Right atrium auricular region (tissue), 2 donors: ENCODE measurements around the gene NLRC5. TPM values are rescaled to one million over a fixed set of nuclear protein-coding genes. Genes with fewer than 3 reads are reported as not detected.

ENCODE experiments used
- DNase-seq: peaks from one replicate; pipeline ENCODE4 v3.0.0-alpha.2; 2019; ENCODE audit warnings: low spot score
- H3K27ac ChIP-seq, 2 donors: fragments of 200-600 bp; sonication (generic); 1 replicate in 1 of 2; 2 replicates in 1 of 2; pipeline ENCODE4 v1.5.1; 2016 to 2019
- H3K27me3 ChIP-seq, 2 donors: fragments of 200-600 bp; sonication (generic); one replicate each; pipeline versions ENCODE4 v1.5.1 to v1.6.0; 2017 to 2019
- H3K36me3 ChIP-seq: fragments of 200-600 bp; sonication (generic); one replicate; pipeline ENCODE4 v1.5.1; 2016
- H3K4me1 ChIP-seq, 2 donors: fragments of 200-600 bp; sonication (generic); one replicate each; pipeline versions ENCODE4 v1.5.1 to v1.6.0; 2017 to 2019
- H3K4me3 ChIP-seq, 2 donors: fragments of 200-600 bp; sonication (generic); 1 replicate in 1 of 2; 2 replicates in 1 of 2; pipeline ENCODE4 v1.5.1; 2017 to 2019; ENCODE audit warnings: mild to moderate bottlenecking in 1 of 2, moderate library complexity in 1 of 2
- H3K9me3 ChIP-seq, 2 donors: fragments of 200-600 bp; sonication (generic); one replicate each; pipeline ENCODE4 v1.5.1; 2019
- total RNA-seq, 2 donors: library from RNA; depleted of rRNA; stranded (reverse); fragments of >200 nt; gene quantifications; one replicate each; pipeline ENCODE4 v1.1.0, GENCODE V29; 2016
- TF ChIP-seq, protein P1 (sequence below), 2 donors: fragments of 200-600 bp; sonication (generic); IDR thresholded peaks; one replicate each; pipeline ENCODE4 v1.5.1; 2019; ENCODE audit warnings: antibody characterized with exemption in 2 of 2

NLRC5 gene
- total RNA-seq, 2 donors from 2014 or later = 8.0 to 9.7 TPM

DNA sequence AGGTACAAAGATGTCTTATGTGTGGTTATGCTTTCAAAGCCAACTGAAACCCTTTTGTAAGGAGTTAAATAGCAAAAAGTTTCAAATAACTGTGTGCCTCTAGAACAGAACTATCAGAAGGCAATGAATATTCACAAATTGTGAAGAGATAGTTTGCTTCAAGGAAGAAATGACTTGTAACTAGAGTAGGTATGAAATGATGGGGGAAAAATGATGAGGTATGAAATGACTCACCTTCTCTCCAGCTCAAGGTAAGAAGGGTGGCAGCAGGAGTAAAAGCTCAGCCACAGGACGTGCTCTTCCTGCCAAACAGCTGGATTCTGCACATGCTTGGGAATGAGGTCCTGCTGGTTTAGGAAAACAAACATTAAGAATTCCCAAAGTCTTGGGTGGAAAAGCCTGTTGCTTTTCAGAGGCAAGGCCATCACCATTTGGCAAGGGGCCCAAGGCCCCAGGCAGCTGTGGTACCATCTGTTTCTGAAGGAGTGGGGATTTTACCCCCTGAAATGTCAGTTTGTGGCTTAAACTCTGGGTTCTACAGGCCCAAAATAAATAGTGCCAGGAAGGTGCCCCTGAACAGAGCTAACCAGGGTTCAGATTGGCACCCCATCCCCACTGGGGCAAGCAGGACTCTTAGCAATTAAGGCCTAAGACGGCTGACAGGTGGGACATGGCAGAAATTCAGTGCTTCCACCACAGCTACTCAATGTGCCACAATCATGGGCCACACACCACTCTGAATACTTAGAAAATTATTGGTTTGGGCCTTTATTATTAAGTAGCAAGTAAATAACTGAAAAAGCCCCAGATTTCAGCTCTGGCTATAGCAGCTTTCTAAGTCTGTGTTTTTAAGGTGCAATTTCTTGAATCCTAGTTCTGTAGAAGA lies 44.2 kb upstream of the NLRC5 start:
- H3K4me1 ChIP-seq = no peaks in the 10 kb centered on the region
- peaks cover 61% of the 10 kb centered on the region for H3K36me3 ChIP-seq
- no peak overlapping the region for H3K27ac ChIP-seq
- TF ChIP-seq, protein P1, sequence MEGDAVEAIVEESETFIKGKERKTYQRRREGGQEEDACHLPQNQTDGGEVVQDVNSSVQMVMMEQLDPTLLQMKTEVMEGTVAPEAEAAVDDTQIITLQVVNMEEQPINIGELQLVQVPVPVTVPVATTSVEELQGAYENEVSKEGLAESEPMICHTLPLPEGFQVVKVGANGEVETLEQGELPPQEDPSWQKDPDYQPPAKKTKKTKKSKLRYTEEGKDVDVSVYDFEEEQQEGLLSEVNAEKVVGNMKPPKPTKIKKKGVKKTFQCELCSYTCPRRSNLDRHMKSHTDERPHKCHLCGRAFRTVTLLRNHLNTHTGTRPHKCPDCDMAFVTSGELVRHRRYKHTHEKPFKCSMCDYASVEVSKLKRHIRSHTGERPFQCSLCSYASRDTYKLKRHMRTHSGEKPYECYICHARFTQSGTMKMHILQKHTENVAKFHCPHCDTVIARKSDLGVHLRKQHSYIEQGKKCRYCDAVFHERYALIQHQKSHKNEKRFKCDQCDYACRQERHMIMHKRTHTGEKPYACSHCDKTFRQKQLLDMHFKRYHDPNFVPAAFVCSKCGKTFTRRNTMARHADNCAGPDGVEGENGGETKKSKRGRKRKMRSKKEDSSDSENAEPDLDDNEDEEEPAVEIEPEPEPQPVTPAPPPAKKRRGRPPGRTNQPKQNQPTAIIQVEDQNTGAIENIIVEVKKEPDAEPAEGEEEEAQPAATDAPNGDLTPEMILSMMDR (IDR thresholded peaks at IDR 0.05) = no peak
- no peak overlapping the region for H3K4me3 ChIP-seq
- H3K27me3 ChIP-seq = no peaks in the 10 kb centered on the region
- DNase-seq = no peak
- H3K9me3 ChIP-seq = no peaks in the 10 kb centered on the region

DNA sequence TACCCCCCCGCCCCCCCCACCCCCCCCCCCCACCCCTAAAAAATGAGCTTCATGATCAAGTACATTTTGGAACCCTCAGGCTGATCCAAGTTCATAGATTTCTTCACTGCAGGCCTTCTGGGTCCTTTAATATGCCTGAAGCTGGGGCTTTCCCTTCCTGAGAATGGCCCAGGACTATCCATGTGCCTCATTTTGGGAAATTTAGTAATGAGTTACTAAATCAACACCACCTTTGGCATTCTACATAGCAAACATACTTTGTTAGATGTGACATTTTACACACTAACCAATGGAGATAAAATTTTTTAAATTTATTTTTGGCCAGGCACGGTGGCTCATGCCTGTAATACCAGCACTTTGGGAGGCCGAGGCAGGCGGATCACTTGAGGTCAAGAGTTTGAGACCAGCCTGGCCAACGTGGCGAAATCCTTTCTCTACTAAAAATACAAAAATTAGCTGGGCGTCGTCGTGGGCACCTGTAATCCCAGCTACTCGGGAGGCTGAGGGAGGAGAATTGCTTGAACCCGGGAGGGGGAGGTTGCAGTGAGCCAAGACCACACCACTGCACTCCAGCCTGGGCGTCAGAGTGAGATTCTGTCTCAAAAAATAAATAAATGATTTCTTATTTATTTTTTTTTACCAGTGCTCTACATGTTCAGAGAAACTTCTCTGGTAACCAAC lies 43.4 kb upstream of the NLRC5 start:
- no peaks in the 10 kb centered on the region for H3K4me1 ChIP-seq
- peaks cover 53% of the 10 kb centered on the region for H3K36me3 ChIP-seq
- H3K27me3 ChIP-seq = no peaks in the 10 kb centered on the region
- no peak overlapping the region for H3K27ac ChIP-seq
- TF ChIP-seq, protein P1 (IDR thresholded peaks at IDR 0.05) = no peak
- H3K9me3 ChIP-seq = no peaks in the 10 kb centered on the region
- H3K4me3 ChIP-seq = no peak overlapping the region
- DNase-seq = no peak

DNA sequence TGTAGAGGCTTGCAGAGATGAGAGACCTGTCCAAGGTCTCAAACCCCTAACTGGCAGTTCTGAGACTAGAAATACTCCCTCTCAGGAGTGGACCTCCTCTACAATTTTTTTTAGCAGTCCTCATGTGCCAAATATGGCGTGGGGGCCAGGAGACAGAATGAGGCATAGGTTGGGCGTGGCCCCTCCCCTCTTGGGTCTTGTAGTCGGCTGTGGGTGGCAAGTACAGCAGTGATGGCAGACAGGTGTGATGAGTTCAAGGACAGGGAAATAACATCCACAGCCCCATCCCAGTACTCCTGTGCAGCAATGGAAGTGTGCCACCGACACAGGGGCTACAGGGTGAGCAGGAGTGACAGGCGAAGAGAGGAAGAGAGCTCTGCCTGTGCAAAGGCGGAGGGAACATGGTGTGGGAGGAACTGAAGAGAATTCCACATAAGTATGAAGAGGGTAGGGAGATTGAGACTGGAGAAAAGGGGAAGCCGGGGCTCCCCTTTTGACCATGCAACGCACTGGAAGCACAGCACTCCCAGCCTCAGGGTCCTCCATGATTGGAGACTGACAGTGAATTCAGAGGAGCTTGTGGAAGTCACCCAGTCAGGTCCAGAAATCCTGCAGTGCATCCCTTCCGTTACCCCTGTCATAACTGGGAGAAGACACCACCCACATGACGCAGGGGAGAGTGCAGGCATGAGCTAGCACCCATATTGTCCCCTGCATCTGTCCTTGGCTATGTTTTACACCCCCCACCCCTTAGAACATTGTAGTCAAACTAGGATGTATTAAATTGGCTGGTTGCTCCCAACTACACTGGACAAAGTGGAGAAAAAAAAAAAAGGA lies 42.4 kb upstream of the NLRC5 start:
- H3K27me3 ChIP-seq = no peaks in the 10 kb centered on the region
- no peaks in the 10 kb centered on the region for H3K4me1 ChIP-seq
- no peaks in the 10 kb centered on the region for H3K9me3 ChIP-seq
- no peak overlapping the region for H3K27ac ChIP-seq
- DNase-seq = no peak
- TF ChIP-seq, protein P1 (IDR thresholded peaks at IDR 0.05) = no peak
- H3K4me3 ChIP-seq = no peak overlapping the region
- H3K36me3 ChIP-seq = peaks cover 43% of the 10 kb centered on the region

DNA sequence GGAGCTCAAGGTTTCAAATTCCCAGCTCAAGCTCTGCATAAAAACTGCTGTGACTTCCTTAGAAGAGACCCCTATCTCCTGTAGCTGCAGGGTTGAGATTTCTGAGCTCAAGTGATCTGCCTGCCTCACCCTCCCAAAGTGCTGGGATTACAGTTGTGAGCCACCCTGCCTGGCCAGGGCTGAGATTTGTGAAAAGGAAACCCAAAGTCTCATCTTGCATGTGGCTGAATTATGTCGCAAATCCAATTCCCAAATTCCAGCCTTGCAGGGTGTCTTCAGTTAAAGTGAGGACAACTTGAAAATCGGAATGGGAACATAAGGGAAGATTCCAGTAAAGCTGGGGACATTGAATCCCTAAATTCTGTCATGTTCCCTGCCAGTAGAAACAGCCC lies 41.8 kb upstream of the NLRC5 start:
- H3K36me3 ChIP-seq = peaks cover 37% of the 10 kb centered on the region
- no peaks in the 10 kb centered on the region for H3K27me3 ChIP-seq
- H3K27ac ChIP-seq = no peak overlapping the region
- no peak overlapping the region for H3K4me3 ChIP-seq
- no peaks in the 10 kb centered on the region for H3K4me1 ChIP-seq
- no peak for DNase-seq
- TF ChIP-seq, protein P1 (IDR thresholded peaks at IDR 0.05) = no peak
- H3K9me3 ChIP-seq = no peaks in the 10 kb centered on the region

DNA sequence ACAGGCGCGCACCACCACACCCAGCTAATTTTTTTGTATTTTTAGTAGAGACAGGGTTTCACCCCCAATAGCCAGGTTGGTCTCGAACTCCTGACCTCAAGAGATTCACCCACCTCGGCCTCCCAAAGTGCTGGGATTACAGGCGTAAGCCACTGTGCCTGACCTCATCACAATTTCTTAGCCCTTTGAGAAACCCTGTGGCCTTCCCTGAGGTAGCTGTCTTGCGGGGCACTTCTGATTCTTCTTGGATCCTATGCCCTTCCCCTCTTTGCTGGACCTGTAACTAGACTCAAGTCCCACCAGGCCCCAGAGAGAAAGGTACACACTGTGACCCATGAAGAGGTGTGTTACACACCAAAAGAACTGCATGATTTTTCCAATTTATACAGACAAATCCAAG lies 41.1 kb upstream of the NLRC5 start:
- H3K9me3 ChIP-seq = no peaks in the 10 kb centered on the region
- peaks cover 31% of the 10 kb centered on the region for H3K36me3 ChIP-seq
- no peaks in the 10 kb centered on the region for H3K4me1 ChIP-seq
- TF ChIP-seq, protein P1 (IDR thresholded peaks at IDR 0.05) = no peak
- H3K27me3 ChIP-seq = no peaks in the 10 kb centered on the region
- no peak overlapping the region for H3K4me3 ChIP-seq
- no peak for DNase-seq
- H3K27ac ChIP-seq = no peak overlapping the region
